ENCODE data around the gene CNNM2.

- TF ChIP-seq CTCF (conservative IDR thresholded peaks at IDR 0.05) (no peak), ZFX (IDR thresholded peaks at IDR 0.05) (no peak)
These were observed 103.8 kb downstream of the CNNM2 start for GRCh38 chr10:103021900-103022293.
